Naive thymus-derived CD4-positive, alpha-beta T cell (primary cell): ENCODE data around the gene PLCL1. TPM values are rescaled to one million over a fixed set of nuclear protein-coding genes. Genes with fewer than 3 reads are reported as not detected.
A peak's percentile ranks its signal among the peaks of the same experiment; 100 is the strongest.

Experiments used
- ATAC-seq: fragments of 150-1000 bp; cut with Tn5 transposase; 2 replicates; pipeline ENCODE4 v1.10.0; 2021; ENCODE audit warnings: mild to moderate bottlenecking, moderate library complexity
- CTCF ChIA-PET: fragments of 350-600 bp; sonication (Branson Sonifier 250); formaldehyde crosslinking; loops from one replicate; lab custom pipeline; 2021; ENCODE audit warnings: antibody characterized with exemption; lab: Charles Lee
- POLR2A ChIA-PET: fragments of 350-600 bp; sonication (Branson Sonifier 250); formaldehyde crosslinking; loops from one replicate; lab custom pipeline; 2021; ENCODE audit warnings: antibody characterized with exemption, inconsistent platforms; lab: Charles Lee
- DNase-seq, 9 donors: peaks; one replicate each; pipeline versions ENCODE4 v3.0.0 to v3.0.0-alpha.2; 2020 to 2022; ENCODE audit warnings: mixed read lengths in 1 of 9
- H3K27ac ChIP-seq: one replicate; pipeline ENCODE4 v1.7.0; 2013; ENCODE audit warnings: mild to moderate bottlenecking, low read depth, low read length, moderate library complexity
- H3K27me3 ChIP-seq, 2 donors: one replicate each; pipeline ENCODE4 v1.7.0; 2013; ENCODE audit warnings: low read length in 2 of 2, mild to moderate bottlenecking in 2 of 2, moderate library complexity in 2 of 2; ENCODE audit not compliant: control insufficient read depth in 2 of 2, insufficient read depth in 2 of 2
- H3K36me3 ChIP-seq, 3 experiments: 1 replicate in 2 of 3; 2 replicates in 1 of 3; pipeline ENCODE4 v1.7.0; 2013; ENCODE audit warnings: low read length in 3 of 3, mild to moderate bottlenecking in 3 of 3, moderate library complexity in 1 of 3; ENCODE audit not compliant: insufficient read depth in 3 of 3, control insufficient read depth in 2 of 3
- H3K4me1 ChIP-seq, 2 donors: one replicate each; pipeline ENCODE4 v1.7.0; 2013; ENCODE audit warnings: low read length in 2 of 2, mild to moderate bottlenecking in 2 of 2, moderate library complexity in 1 of 2; ENCODE audit not compliant: control insufficient read depth in 2 of 2, insufficient read depth in 2 of 2
- H3K4me3 ChIP-seq: 2 replicates; pipeline ENCODE4 v1.7.0; 2013; ENCODE audit warnings: mild to moderate bottlenecking, low read length
- H3K9me3 ChIP-seq, 3 experiments: 1 replicate in 2 of 3; 2 replicates in 1 of 3; pipeline ENCODE4 v1.7.0; 2013; ENCODE audit warnings: low read length in 3 of 3; ENCODE audit not compliant: control insufficient read depth in 2 of 3
- H3K27ac Mint-ChIP-seq, 9 donors: one replicate each; pipeline ENCODE4 v1.8.0; 2020 to 2022; ENCODE audit warnings: mixed read lengths in 9 of 9, mild to moderate bottlenecking in 8 of 9, moderate library complexity in 5 of 9, inconsistent platforms in 2 of 9
- H3K27me3 Mint-ChIP-seq, 5 donors: one replicate each; pipeline ENCODE4 v1.8.0; 2021 to 2022; ENCODE audit warnings: mixed read lengths in 5 of 5, mild to moderate bottlenecking in 1 of 5
- H3K36me3 Mint-ChIP-seq, 5 donors: one replicate each; pipeline ENCODE4 v1.8.0; 2020 to 2022; ENCODE audit warnings: mixed read lengths in 5 of 5, mild to moderate bottlenecking in 3 of 5, inconsistent platforms in 1 of 5
- H3K4me1 Mint-ChIP-seq, 7 donors: one replicate each; pipeline ENCODE4 v1.8.0; 2020 to 2022; ENCODE audit warnings: mixed read lengths in 7 of 7, mild to moderate bottlenecking in 3 of 7, inconsistent platforms in 1 of 7
- H3K4me3 Mint-ChIP-seq, 10 donors: one replicate each; pipeline ENCODE4 v1.8.0; 2020 to 2022; ENCODE audit warnings: mild to moderate bottlenecking in 10 of 10, mixed read lengths in 10 of 10, moderate library complexity in 6 of 10, inconsistent platforms in 2 of 10
- H3K9me3 Mint-ChIP-seq, 11 donors: one replicate each; pipeline ENCODE4 v1.8.0; 2020 to 2022; ENCODE audit warnings: mixed read lengths in 11 of 11, mild to moderate bottlenecking in 4 of 11, inconsistent platforms in 1 of 11, moderate library complexity in 1 of 11
- intact Hi-C, 2 donors: fragments of 100-400 bp; cut with micrococcal nuclease; formaldehyde crosslinking; loops; one replicate each; pipeline ENCODE4 v1.15.1; 2023
- polyA plus RNA-seq, 2 donors: library from polyadenylated mRNA; unstranded; fragments of 300-500 nt; fragmentation: Illumina TruSeq; gene quantifications; one replicate each; pipeline ENCODE4 v1.2.3, GENCODE V29; 2021
- total RNA-seq, 6 experiments: library from RNA in 5 of 6; stranded (reverse) in 5 of 6; gene quantifications; 1 replicate in 5 of 6; 2 replicates in 1 of 6; pipeline ENCODE4 v1.2.3 and lab custom pipeline; 2021 to 2026

Gene PLCL1
- total and polyA plus RNA-seq, 7 experiments from 2014 or later = 1.8 to 33.7 (median 22.7) TPM

DNA sequence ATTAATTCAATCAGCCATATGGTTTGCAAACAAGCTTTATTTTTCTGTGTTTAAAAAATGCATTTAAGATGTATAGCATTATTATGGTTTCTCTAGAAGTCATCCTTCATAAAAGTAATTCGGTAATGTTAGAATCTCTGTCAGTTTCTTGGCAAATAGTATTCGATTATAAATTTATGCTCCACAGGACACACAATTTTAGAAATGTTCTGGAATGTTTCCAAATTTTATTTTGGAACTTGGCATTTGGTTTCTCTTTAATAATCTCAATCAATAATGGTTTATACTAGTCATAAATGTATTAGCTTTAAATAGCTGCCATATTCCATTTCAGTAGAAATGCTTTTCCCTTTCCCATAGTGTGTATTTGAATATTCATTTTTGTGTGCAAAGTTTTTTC is 156.4 kb downstream of the PLCL1 start:
- Mint-ChIP-seq H3K27ac (no peak overlapping the region), H3K36me3 (peaks cover 11 to 50% (median 47%) of the 10 kb centered on the region in 5 donors), H3K4me3 (no peak overlapping the region), H3K4me1 (peaks cover 0 to 68% (median 59%) of the 10 kb centered on the region in 7 donors), H3K9me3 (peaks cover 6 to 38% (median 23%) of the 10 kb centered on the region in 11 donors), H3K27me3 (no peaks in the 10 kb centered on the region)
- Histone ChIP-seq H3K4me3 (no peak overlapping the region), H3K36me3 (no peaks in the 10 kb centered on the region), H3K27ac (no peak overlapping the region), H3K9me3 (peaks cover 0 to 6% (median 0%) of the 10 kb centered on the region in 3 experiments), H3K4me1 (no peaks in the 10 kb centered on the region), H3K27me3 (no peaks in the 10 kb centered on the region)
- CTCF ChIA-PET = no interaction called here
- ATAC-seq (no peak), DNase-seq (no peak)
- intact Hi-C loops = no loop called here
- POLR2A ChIA-PET = interaction anchor here (0.5 kb wide), 1 partner anchor 22 kb away, joined by 3 read pairs; no protein-coding TSS in a partner anchor

DNA sequence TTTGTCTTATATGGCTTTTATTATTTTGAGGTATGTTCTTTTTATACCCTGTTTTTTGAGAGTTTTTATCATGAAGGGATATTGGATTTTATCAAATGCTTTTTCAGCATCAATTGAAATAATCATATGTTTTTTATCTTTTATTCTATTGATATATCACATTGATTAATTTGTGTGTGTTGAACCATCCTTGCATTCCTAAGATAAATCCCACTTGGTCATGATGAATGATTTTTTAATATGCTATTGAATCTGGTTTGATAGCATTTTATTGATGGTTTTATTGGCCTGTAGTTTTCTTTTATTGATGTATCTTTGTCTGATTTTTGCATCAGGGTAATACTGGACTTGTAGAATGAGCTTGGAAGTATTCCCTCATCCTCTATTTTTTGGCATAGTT is 160.3 kb downstream of the PLCL1 start:
- Mint-ChIP-seq H3K36me3 (peaks cover 8 to 52% (median 40%) of the 10 kb centered on the region in 5 donors), H3K27me3 (no peaks in the 10 kb centered on the region), H3K9me3 (peaks cover 6 to 39% (median 23%) of the 10 kb centered on the region in 11 donors), H3K4me3 (no peak overlapping the region), H3K27ac (no peak overlapping the region), H3K4me1 (peaks cover 0 to 61% (median 41%) of the 10 kb centered on the region in 7 donors)
- Histone ChIP-seq H3K27ac (no peak overlapping the region), H3K36me3 (no peaks in the 10 kb centered on the region), H3K4me1 (no peaks in the 10 kb centered on the region), H3K4me3 (no peak overlapping the region), H3K27me3 (no peaks in the 10 kb centered on the region), H3K9me3 (peaks cover 0 to 6% (median 0%) of the 10 kb centered on the region in 3 experiments)
- intact Hi-C loops = no loop called here
- POLR2A ChIA-PET = interaction anchor here (0.6 kb wide), 1 partner anchor 15 kb away, joined by 3 read pairs; no protein-coding TSS in a partner anchor
- ATAC-seq (no peak), DNase-seq (no peak)
- CTCF ChIA-PET = no interaction called here

DNA sequence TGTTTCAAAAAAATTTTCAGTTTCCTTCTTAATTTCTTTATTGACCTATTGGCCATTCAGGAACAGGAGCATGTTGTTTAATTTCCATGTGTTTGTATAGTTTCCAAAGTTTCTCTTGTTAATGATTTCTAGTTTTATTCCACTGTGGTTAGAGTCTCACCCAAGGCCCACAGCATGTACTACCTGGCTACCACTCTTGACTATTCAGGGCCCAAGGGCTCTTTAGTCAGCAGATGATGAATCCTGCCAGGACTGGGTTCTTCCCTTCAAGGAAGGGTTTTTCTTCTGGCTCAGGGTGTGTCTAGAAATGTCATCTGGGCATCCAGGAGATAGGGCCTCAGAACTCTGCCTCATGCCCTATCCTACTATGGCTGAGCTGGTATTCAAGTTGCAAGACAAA is 161.4 kb downstream of the PLCL1 start:
- Histone ChIP-seq H3K27me3 (no peaks in the 10 kb centered on the region), H3K9me3 (peaks cover 0 to 6% (median 0%) of the 10 kb centered on the region in 3 experiments), H3K27ac (no peak overlapping the region), H3K36me3 (no peaks in the 10 kb centered on the region), H3K4me1 (no peaks in the 10 kb centered on the region), H3K4me3 (no peak overlapping the region)
- intact Hi-C loops = no loop called here
- POLR2A ChIA-PET = no interaction called here
- H3K9me3 Mint-ChIP-seq = peaks cover 4 to 39% (median 23%) of the 10 kb centered on the region in 11 donors
- no peaks in the 10 kb centered on the region for H3K27me3 Mint-ChIP-seq
- H3K4me3 Mint-ChIP-seq = peak overlapping the region in 1 of 10 donors; percentile 23
- H3K27ac Mint-ChIP-seq = no peak overlapping the region
- H3K36me3 Mint-ChIP-seq = peaks cover 8 to 52% (median 40%) of the 10 kb centered on the region in 5 donors
- CTCF ChIA-PET = no interaction called here
- DNase-seq (no peak), ATAC-seq (no peak)
- H3K4me1 Mint-ChIP-seq = peaks cover 0 to 54% (median 31%) of the 10 kb centered on the region in 7 donors

DNA sequence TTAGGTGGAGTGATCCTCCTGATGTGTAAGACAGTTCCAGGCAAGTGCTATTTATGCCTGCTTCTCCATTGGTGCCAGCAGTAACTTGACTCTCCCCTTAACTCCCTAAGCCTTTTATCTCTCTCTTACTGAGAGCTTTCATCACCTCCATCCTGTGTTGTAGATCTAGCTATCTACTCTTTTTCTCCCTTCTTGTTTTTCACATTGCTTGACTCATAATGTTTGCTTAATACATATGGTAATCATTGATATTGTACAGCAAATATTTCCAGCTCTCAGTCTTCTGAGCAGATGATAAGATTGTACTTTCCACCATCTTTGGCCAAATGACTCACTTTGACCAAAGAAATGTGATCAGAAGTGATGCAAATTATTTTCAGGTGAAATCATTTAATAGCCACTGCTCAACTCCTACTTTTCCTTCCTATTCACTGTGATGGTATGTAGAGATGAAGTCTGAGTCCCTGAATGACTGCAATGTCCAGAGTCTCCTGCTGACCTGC is 165.0 kb downstream of the PLCL1 start:
- CTCF ChIA-PET = no interaction called here
- H3K4me3 ChIP-seq = no peak overlapping the region
- H3K36me3 ChIP-seq = no peaks in the 10 kb centered on the region
- Mint-ChIP-seq H3K36me3 (peaks cover 8 to 35% (median 22%) of the 10 kb centered on the region in 5 donors), H3K27me3 (no peaks in the 10 kb centered on the region), H3K4me3 (no peak overlapping the region), H3K4me1 (peaks cover 0 to 71% (median 30%) of the 10 kb centered on the region in 7 donors), H3K9me3 (peaks cover 2 to 20% (median 13%) of the 10 kb centered on the region in 11 donors), H3K27ac (no peak overlapping the region)
- intact Hi-C loops = no loop called here
- H3K27ac ChIP-seq = no peak overlapping the region
- DNase-seq (no peak), ATAC-seq (no peak)
- H3K9me3 ChIP-seq = peaks cover 0 to 6% (median 0%) of the 10 kb centered on the region in 3 experiments
- POLR2A ChIA-PET = interaction anchor here (0.7 kb wide), 1 partner anchor 71 kb away, joined by 6 read pairs; no protein-coding TSS in a partner anchor
- H3K4me1 ChIP-seq = peaks cover 0 to 4% of the 10 kb centered on the region in 2 donors
- H3K27me3 ChIP-seq = no peaks in the 10 kb centered on the region

DNA sequence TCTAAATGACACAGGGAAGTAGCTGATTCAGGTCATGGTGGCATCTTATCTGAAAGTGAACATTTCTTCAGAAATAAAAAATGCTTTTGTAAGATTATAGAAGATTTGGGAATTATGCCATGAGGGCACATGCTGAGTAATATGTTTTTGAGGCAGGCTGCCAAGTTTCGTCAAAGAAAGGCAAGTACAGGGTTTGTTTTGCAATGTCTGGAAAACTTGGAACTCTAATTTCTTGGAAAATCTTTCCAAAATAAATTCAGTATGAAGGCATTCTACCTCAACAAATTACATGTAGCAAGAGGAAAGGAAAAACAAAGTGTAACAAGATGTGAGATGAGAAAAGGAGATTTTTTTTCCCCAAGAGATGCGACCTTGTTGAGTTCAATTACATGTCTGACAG is 167.7 kb downstream of the PLCL1 start:
- no peaks in the 10 kb centered on the region for H3K27me3 Mint-ChIP-seq
- DNase-seq = no peak
- peaks cover 0 to 8% (median 0%) of the 10 kb centered on the region in 11 donors for H3K9me3 Mint-ChIP-seq
- Histone ChIP-seq H3K27me3 (no peaks in the 10 kb centered on the region), H3K4me3 (no peak overlapping the region), H3K4me1 (peaks cover 0 to 4% of the 10 kb centered on the region in 2 donors), H3K9me3 (no peaks in the 10 kb centered on the region), H3K27ac (no peak overlapping the region), H3K36me3 (no peaks in the 10 kb centered on the region)
- intact Hi-C loops = no loop called here
- H3K4me1 Mint-ChIP-seq = peaks cover 0 to 64% (median 35%) of the 10 kb centered on the region in 7 donors
- H3K36me3 Mint-ChIP-seq = peaks cover 2 to 27% (median 22%) of the 10 kb centered on the region in 5 donors
- ATAC-seq = no peak
- POLR2A ChIA-PET = no interaction called here
- H3K27ac Mint-ChIP-seq = no peak overlapping the region
- H3K4me3 Mint-ChIP-seq = no peak overlapping the region
- CTCF ChIA-PET = no interaction called here

DNA sequence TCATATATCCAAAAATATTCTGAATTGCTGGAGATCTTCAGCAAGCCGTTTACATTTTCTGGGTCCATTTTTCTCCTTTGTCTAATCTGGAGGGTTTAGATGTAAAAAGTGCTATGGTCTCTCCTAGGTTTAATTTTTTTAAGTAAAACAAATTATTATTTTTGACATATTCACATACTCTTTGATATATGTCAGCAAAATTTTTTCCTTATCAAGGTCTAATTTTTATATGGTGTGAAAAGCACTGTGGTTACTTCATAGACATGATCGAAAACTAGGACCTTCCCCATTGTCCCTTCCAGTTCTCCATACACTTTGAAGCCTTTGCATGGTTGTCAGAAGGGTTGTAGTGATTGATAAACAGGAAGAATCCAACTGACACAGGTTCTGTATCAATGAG is 168.2 kb downstream of the PLCL1 start:
- Mint-ChIP-seq H3K27me3 (no peaks in the 10 kb centered on the region), H3K27ac (no peak overlapping the region), H3K4me1 (peaks cover 0 to 64% (median 41%) of the 10 kb centered on the region in 7 donors), H3K4me3 (no peak overlapping the region), H3K9me3 (peaks cover 0 to 8% (median 0%) of the 10 kb centered on the region in 11 donors), H3K36me3 (peaks cover 2 to 32% (median 22%) of the 10 kb centered on the region in 5 donors)
- no peak overlapping the region for H3K4me3 ChIP-seq
- no peaks in the 10 kb centered on the region for H3K9me3 ChIP-seq
- peaks cover 0 to 4% of the 10 kb centered on the region in 2 donors for H3K4me1 ChIP-seq
- POLR2A ChIA-PET = no interaction called here
- H3K27me3 ChIP-seq = no peaks in the 10 kb centered on the region
- ATAC-seq (no peak), DNase-seq (no peak)
- CTCF ChIA-PET = no interaction called here
- no peaks in the 10 kb centered on the region for H3K36me3 ChIP-seq
- no peak overlapping the region for H3K27ac ChIP-seq
- intact Hi-C loops = no loop called here
